H9 (cell line): ENCODE measurements around the gene CMTM4. TPM values are rescaled to one million over a fixed set of nuclear protein-coding genes. Genes with fewer than 3 reads are reported as not detected.
A peak's percentile ranks its signal among the peaks of the same experiment; 100 is the strongest.

Experiments
- DNase-seq: peaks from one replicate; pipeline ENCODE4 v3.0.0-alpha.2; 2017
- H2AFZ ChIP-seq: one replicate; pipeline ENCODE4 v1.6.1; 2013; ENCODE audit warnings: mild to moderate bottlenecking, low read length, control low read depth, moderate library complexity
- H2AK5ac ChIP-seq: 2 replicates; pipeline ENCODE4 v1.6.1; 2013; ENCODE audit warnings: low read length, control low read depth, mixed read lengths; ENCODE audit not compliant: insufficient read length
- H2BK120ac ChIP-seq: one replicate; pipeline ENCODE4 v1.6.1; 2013; ENCODE audit warnings: low read depth, mild to moderate bottlenecking, low read length, control low read depth, inconsistent platforms; ENCODE audit not compliant: poor library complexity, severe bottlenecking
- H2BK12ac ChIP-seq: 2 replicates; pipeline ENCODE4 v1.6.1; 2013; ENCODE audit warnings: low read length, control low read depth, mixed read lengths, low read depth; ENCODE audit not compliant: insufficient read length
- H2BK15ac ChIP-seq: 2 replicates; pipeline ENCODE4 v1.6.1; 2013; ENCODE audit warnings: low read depth, low read length, control low read depth
- H2BK20ac ChIP-seq: one replicate; pipeline ENCODE4 v1.6.1; 2013; ENCODE audit warnings: low read depth, mild to moderate bottlenecking, low read length, control low read depth, inconsistent platforms; ENCODE audit not compliant: poor library complexity, severe bottlenecking
- H2BK5ac ChIP-seq: 2 replicates; pipeline ENCODE4 v1.6.1; 2013; ENCODE audit warnings: low read length, control low read depth, mixed read lengths; ENCODE audit not compliant: insufficient read length
- H3K14ac ChIP-seq: 2 replicates; pipeline ENCODE4 v1.6.1; 2013; ENCODE audit warnings: low read length, control low read depth; ENCODE audit not compliant: insufficient read depth
- H3K18ac ChIP-seq: 2 replicates; pipeline ENCODE4 v1.6.1; 2013; ENCODE audit warnings: low read depth, mild to moderate bottlenecking, mixed read lengths, low read length, control low read depth; ENCODE audit not compliant: insufficient read length
- H3K23ac ChIP-seq: 2 replicates; pipeline ENCODE4 v1.6.1; 2013; ENCODE audit warnings: low read length, control low read depth, mixed read lengths, low read depth; ENCODE audit not compliant: insufficient read length
- H3K23me2 ChIP-seq: 2 replicates; pipeline ENCODE4 v1.6.1; 2013; ENCODE audit warnings: low read depth, mild to moderate bottlenecking, mixed read lengths, low read length, control low read depth; ENCODE audit not compliant: insufficient read length, poor library complexity, severe bottlenecking
- H3K27ac ChIP-seq: 2 replicates; pipeline ENCODE4 v1.5.1; 2013; ENCODE audit warnings: low read length, control low read depth, mixed read lengths, low read depth; ENCODE audit not compliant: insufficient read length
- H3K27me3 ChIP-seq: 2 replicates; pipeline ENCODE4 v1.6.1; 2013; ENCODE audit warnings: low read length, control low read depth, inconsistent platforms; ENCODE audit not compliant: insufficient read depth
- H3K4ac ChIP-seq: 2 replicates; pipeline ENCODE4 v1.6.1; 2013; ENCODE audit warnings: low read depth, mild to moderate bottlenecking, control low read depth, inconsistent platforms, low read length, moderate library complexity
- H3K4me1 ChIP-seq: 2 replicates; pipeline ENCODE4 v1.6.1; 2013; ENCODE audit warnings: low read length, control low read depth, inconsistent platforms; ENCODE audit not compliant: insufficient read depth
- H3K4me2 ChIP-seq: 2 replicates; pipeline ENCODE4 v1.6.1; 2013; ENCODE audit warnings: low read length, control low read depth, mixed read lengths; ENCODE audit not compliant: insufficient read length, insufficient read depth
- H3K56ac ChIP-seq: 2 replicates; pipeline ENCODE4 v1.6.1; 2013; ENCODE audit warnings: low read depth, mild to moderate bottlenecking, mixed read lengths, low read length, control low read depth; ENCODE audit not compliant: insufficient read length
- H3K79me1 ChIP-seq: 2 replicates; pipeline ENCODE4 v1.6.1; 2013; ENCODE audit warnings: low read depth, mild to moderate bottlenecking, moderate library complexity, low read length, control low read depth, inconsistent platforms; ENCODE audit not compliant: insufficient read depth, poor library complexity, severe bottlenecking
- H3K79me2 ChIP-seq: 2 replicates; pipeline ENCODE4 v1.6.1; 2013; ENCODE audit warnings: low read length, control low read depth, inconsistent platforms; ENCODE audit not compliant: insufficient read depth
- H3K9ac ChIP-seq: 2 replicates; pipeline ENCODE4 v1.6.1; 2013; ENCODE audit warnings: low read length, control low read depth, mixed read lengths; ENCODE audit not compliant: insufficient read length; ENCODE audit errors: extremely low read depth
- H3K9me3 ChIP-seq: one replicate; pipeline ENCODE4 v1.6.1; 2013; ENCODE audit warnings: low read depth, low read length, inconsistent platforms; ENCODE audit not compliant: control insufficient read depth
- H3T11ph ChIP-seq: one replicate; pipeline ENCODE4 v1.6.1; 2013; ENCODE audit warnings: mild to moderate bottlenecking, low read length, control low read depth, inconsistent platforms
- H4K20me1 ChIP-seq: one replicate; pipeline ENCODE4 v1.6.1; 2013; ENCODE audit not compliant: control insufficient read depth, insufficient read length, insufficient read depth
- H4K5ac ChIP-seq: 2 replicates; pipeline ENCODE4 v1.6.1; 2013; ENCODE audit warnings: low read depth, mild to moderate bottlenecking, mixed read lengths, low read length, control low read depth; ENCODE audit not compliant: insufficient read length
- H4K8ac ChIP-seq: replicated peaks from 2 replicates; pipeline ENCODE4 v1.6.1; 2013; ENCODE audit warnings: low read length, control low read depth, mixed read lengths, low read depth; ENCODE audit not compliant: insufficient read length
- H4K91ac ChIP-seq: 2 replicates; pipeline ENCODE4 v1.6.1; 2013; ENCODE audit warnings: low read depth, mild to moderate bottlenecking, moderate library complexity, mixed read lengths, low read length, control low read depth; ENCODE audit not compliant: insufficient read length
- H3K27ac Mint-ChIP-seq, 3 experiments: 2 replicates in 2 of 3; 3 replicates in 1 of 3; pipeline ENCODE4 v1.8.0; 2020 to 2021; ENCODE audit warnings: mixed read lengths in 3 of 3, mild to moderate bottlenecking in 1 of 3, moderate library complexity in 1 of 3
- H3K27me3 Mint-ChIP-seq: 2 replicates; pipeline ENCODE4 v1.8.0; 2021; ENCODE audit warnings: low read depth, mild to moderate bottlenecking, moderate library complexity, mixed read lengths
- H3K36me3 Mint-ChIP-seq, 3 experiments: 2 replicates in 2 of 3; 3 replicates in 1 of 3; pipeline ENCODE4 v1.8.0; 2020 to 2021; ENCODE audit warnings: low read depth in 3 of 3, mixed read lengths in 3 of 3; ENCODE audit not compliant: insufficient read depth in 1 of 3
- H3K4me1 Mint-ChIP-seq, 2 experiments: 2 replicates each; pipeline ENCODE4 v1.8.0; 2020; ENCODE audit warnings: mixed read lengths in 2 of 2
- H3K4me3 Mint-ChIP-seq, 2 experiments: 2 replicates in 1 of 2; 3 replicates in 1 of 2; pipeline ENCODE4 v1.8.0; 2020 to 2021; ENCODE audit warnings: mild to moderate bottlenecking in 2 of 2, mixed read lengths in 2 of 2, moderate library complexity in 1 of 2
- H3K9me3 Mint-ChIP-seq, 2 experiments: 2 replicates in 1 of 2; 3 replicates in 1 of 2; pipeline ENCODE4 v1.8.0; 2020; ENCODE audit warnings: mild to moderate bottlenecking in 2 of 2, mixed read lengths in 2 of 2, moderate library complexity in 1 of 2
- WGBS: extraction: QIAGEN DNeasy Blood & Tissue Kit; methylation state at CpG from one replicate; pipeline ENCODE4 v1.1.7; 2013; ENCODE audit warnings: missing lambda C conversion rate, low lambda C conversion rate, mixed read lengths; ENCODE audit not compliant: insufficient read length; ENCODE audit errors: extremely low coverage; 5-methylcytosine and 5-hydroxymethylcytosine counted together
- total RNA-seq: library from RNA; stranded (reverse); gene quantifications from 2 replicates; pipeline ENCODE4 v1.2.1, GENCODE V29; 2021
- TF ChIP-seq, protein P1 (sequence below): fragments of 200-600 bp; sonication (generic); conservative IDR thresholded peaks from 3 replicates; pipeline ENCODE4 v1.8.0; 2021; ENCODE audit warnings: antibody characterized with exemption, mild to moderate bottlenecking

Gene CMTM4
- total RNA-seq, 1 experiment from 2014 or later, result 40.5 TPM

DNA sequence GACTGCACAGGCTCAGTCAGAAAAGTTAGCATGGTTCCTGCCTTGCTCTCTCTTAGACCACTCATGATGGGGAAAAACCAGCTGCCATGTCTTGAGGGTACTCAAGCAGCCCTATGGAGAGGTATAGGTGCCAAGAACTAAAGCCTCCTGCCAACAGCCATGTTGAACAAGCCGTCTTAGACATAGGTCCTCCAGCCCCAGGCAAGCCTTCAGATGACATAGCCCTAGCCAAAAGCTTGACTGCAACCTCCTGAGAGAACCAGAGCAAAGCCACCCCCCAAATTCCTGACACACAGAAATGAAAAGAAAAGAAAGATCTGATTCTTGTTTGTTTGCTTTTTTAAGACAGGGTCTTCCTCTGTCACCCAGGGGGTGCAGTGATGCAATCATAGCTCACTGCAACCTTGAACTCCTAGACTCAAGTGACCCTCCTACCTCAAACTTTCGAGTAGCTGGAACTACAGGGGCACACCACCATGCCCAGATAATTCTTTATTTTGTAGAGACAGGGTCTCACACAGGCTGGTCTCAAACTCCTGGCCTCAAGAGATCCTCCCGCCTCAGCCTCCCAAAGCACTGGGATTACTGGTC lies 55.7 kb downstream of the CMTM4 start:
- DNase-seq, result no peak
- no peak overlapping the region for H4K8ac ChIP-seq
- no peak overlapping the region for H2BK15ac ChIP-seq
- no peak overlapping the region for H2AK5ac ChIP-seq
- H3T11ph ChIP-seq, result no peak overlapping the region
- H2BK120ac ChIP-seq, result no peak overlapping the region
- H3K4ac ChIP-seq, result no peak overlapping the region
- no peak overlapping the region for H3K4me2 ChIP-seq
- H3K9me3 ChIP-seq, result no peaks in the 10 kb centered on the region
- H3K56ac ChIP-seq, result no peak overlapping the region
- peaks cover 30 to 31% of the 10 kb centered on the region in 2 experiments for H3K4me1 Mint-ChIP-seq
- no peaks in the 10 kb centered on the region; the same call in 1 of the 2 replicates for H3K79me2 ChIP-seq
- H2BK12ac ChIP-seq, result no peak overlapping the region
- H3K9ac ChIP-seq, result no peak overlapping the region
- no peaks in the 10 kb centered on the region for H3K27me3 Mint-ChIP-seq
- H3K9me3 Mint-ChIP-seq, result no peaks in the 10 kb centered on the region; a peak in 1 of 5 replicates
- H4K20me1 ChIP-seq, result no peaks in the 10 kb centered on the region
- H3K27ac Mint-ChIP-seq, result peak overlapping the region in 2 of 3 experiments; percentile 42 to 95; a peak in 3 of 7 replicates
- no peak overlapping the region for H4K91ac ChIP-seq
- WGBS, result no CpG with 5 or more reads among the region's 3 CpGs
- no peaks in the 10 kb centered on the region for H3K23me2 ChIP-seq
- no peak overlapping the region for H2AFZ ChIP-seq
- TF ChIP-seq, protein P1, sequence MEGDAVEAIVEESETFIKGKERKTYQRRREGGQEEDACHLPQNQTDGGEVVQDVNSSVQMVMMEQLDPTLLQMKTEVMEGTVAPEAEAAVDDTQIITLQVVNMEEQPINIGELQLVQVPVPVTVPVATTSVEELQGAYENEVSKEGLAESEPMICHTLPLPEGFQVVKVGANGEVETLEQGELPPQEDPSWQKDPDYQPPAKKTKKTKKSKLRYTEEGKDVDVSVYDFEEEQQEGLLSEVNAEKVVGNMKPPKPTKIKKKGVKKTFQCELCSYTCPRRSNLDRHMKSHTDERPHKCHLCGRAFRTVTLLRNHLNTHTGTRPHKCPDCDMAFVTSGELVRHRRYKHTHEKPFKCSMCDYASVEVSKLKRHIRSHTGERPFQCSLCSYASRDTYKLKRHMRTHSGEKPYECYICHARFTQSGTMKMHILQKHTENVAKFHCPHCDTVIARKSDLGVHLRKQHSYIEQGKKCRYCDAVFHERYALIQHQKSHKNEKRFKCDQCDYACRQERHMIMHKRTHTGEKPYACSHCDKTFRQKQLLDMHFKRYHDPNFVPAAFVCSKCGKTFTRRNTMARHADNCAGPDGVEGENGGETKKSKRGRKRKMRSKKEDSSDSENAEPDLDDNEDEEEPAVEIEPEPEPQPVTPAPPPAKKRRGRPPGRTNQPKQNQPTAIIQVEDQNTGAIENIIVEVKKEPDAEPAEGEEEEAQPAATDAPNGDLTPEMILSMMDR, result no peak
- no peak overlapping the region for H3K18ac ChIP-seq
- H4K5ac ChIP-seq, result no peak overlapping the region
- peaks cover 3% of the 10 kb centered on the region; the same call in 1 of the 2 replicates for H3K4me1 ChIP-seq
- H3K14ac ChIP-seq, result no peak overlapping the region
- no peak overlapping the region for H3K23ac ChIP-seq
- no peak overlapping the region for H3K4me3 Mint-ChIP-seq
- no peaks in the 10 kb centered on the region for H3K27me3 ChIP-seq
- no peak overlapping the region for H2BK20ac ChIP-seq
- no peaks in the 10 kb centered on the region for H3K79me1 ChIP-seq
- no peak overlapping the region for H3K27ac ChIP-seq
- no peak overlapping the region for H2BK5ac ChIP-seq
- peaks cover 0 to 6% (median 0%) of the 10 kb centered on the region in 3 experiments; a peak in 2 of 7 replicates for H3K36me3 Mint-ChIP-seq
